KOPT-K1 (cell line): Measurements from ENCODE around the gene PAK5.

Experiments used
- H3K27ac ChIP-seq: fragments of 200-600 bp; sonication (generic); 2 replicates; pipeline ENCODE4 v1.5.1; 2016; ENCODE audit warnings: antibody characterized with exemption, mild to moderate bottlenecking, low read depth, low read length; ENCODE audit not compliant: poor library complexity, severe bottlenecking
- H3K36me3 ChIP-seq: fragments of 200-600 bp; sonication (generic); 2 replicates; pipeline ENCODE4 v1.5.1; 2017; ENCODE audit warnings: antibody characterized with exemption, mild to moderate bottlenecking, low read length, moderate library complexity; ENCODE audit not compliant: insufficient read depth
- H3K9me3 ChIP-seq: fragments of 200-600 bp; sonication (generic); 2 replicates; pipeline ENCODE4 v1.5.1; 2017; ENCODE audit warnings: antibody characterized with exemption, low read length, mild to moderate bottlenecking; ENCODE audit not compliant: insufficient read depth, poor library complexity, severe bottlenecking

The PAK5 gene

GRCh38 chr20:9490161-9490560 lies 348.7 kb downstream of the PAK5 start:
- no peaks in the 10 kb centered on the region for H3K36me3 ChIP-seq
- no peaks in the 10 kb centered on the region for H3K9me3 ChIP-seq
- H3K27ac ChIP-seq = no peak overlapping the region

- H3K9me3 ChIP-seq = no peaks in the 10 kb centered on the region
- no peaks in the 10 kb centered on the region for H3K36me3 ChIP-seq
- H3K27ac ChIP-seq = no peak overlapping the region
These were observed 350.8 kb downstream of the PAK5 start for GRCh38 chr20:9488063-9488462.
